GM12874 (cell line): ENCODE results near the gene ARRDC4.

Experiments used
- TF ChIP-seq, protein P1 (sequence below): IDR thresholded peaks from 2 replicates; pipeline ENCODE4 v1.5.1; 2011; ENCODE audit warnings: low read depth, mild to moderate bottlenecking, control low read depth, low read length, moderate library complexity; ENCODE audit not compliant: insufficient read depth

The ARRDC4 gene

DNA sequence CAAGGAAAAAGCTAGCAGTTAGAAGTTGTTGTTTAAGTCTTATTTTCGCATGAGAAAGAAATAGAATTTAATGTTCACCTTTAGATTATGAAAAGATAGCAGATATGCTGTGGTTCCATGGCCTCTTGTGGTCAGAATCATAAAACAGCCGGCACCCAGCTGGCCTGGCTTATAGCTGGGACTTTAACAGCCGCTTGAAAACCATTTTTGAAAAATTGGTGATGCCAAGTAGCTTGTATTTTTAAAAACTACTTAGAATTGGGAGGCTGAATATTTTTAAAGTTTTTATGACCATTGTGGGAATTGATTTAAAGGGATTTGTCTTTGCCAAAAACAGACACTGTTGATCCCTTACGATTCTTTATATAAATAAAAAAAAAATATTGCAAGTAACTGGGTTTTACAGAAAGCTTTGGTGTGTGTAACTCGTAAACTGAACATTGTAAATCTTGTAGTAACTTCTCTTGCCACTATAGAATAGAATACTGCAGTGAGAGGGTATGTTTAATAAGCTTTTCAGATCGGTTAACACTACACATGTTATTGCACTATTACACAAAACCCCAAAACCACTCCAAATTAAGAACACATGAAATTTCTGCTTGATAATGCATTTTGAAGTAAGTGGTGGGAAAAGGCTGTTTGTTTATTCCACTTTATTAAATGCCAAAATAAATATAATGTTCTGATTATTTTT is 6.6 kb downstream of the ARRDC4 start:
- TF ChIP-seq, protein P1, sequence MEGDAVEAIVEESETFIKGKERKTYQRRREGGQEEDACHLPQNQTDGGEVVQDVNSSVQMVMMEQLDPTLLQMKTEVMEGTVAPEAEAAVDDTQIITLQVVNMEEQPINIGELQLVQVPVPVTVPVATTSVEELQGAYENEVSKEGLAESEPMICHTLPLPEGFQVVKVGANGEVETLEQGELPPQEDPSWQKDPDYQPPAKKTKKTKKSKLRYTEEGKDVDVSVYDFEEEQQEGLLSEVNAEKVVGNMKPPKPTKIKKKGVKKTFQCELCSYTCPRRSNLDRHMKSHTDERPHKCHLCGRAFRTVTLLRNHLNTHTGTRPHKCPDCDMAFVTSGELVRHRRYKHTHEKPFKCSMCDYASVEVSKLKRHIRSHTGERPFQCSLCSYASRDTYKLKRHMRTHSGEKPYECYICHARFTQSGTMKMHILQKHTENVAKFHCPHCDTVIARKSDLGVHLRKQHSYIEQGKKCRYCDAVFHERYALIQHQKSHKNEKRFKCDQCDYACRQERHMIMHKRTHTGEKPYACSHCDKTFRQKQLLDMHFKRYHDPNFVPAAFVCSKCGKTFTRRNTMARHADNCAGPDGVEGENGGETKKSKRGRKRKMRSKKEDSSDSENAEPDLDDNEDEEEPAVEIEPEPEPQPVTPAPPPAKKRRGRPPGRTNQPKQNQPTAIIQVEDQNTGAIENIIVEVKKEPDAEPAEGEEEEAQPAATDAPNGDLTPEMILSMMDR: no peak

DNA sequence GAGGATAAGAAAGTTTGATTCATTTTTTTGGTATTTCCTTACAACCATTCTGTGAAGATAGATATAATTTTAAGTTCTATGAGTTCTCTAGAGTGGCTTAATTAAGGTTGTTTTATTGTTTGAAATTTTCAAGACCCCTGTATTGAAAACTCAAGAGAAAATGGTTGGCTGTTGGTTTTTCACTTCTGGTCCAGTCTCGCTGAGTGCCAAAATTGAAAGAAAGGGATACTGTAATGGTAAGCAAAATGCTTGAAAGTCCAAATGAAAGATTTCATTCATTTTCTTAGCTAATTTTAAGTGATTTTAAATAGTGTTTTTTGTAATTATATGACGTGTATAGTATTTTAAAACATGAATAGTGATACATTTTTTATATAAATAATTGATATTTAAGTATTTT is 7.4 kb downstream of the ARRDC4 start:
- TF ChIP-seq, protein P1: no peak

DNA sequence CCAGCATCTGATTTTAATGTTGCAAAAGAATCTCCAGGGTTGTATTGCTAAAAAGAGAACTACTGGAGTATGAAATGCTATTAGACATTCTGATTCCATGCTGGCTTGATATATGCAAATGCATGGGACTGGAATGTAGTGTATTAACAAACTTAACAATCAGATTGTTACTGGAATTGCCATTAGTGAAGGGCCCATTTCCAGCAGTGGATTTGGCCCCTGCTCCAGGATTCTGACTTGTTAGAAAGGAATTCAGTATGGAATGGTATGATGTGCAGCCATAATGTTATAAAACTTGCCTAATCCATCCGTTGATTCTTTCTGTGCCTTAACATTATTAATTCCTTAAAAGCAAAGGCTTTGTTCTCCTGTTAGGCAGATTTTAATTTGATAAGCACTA is 7.9 kb downstream of the ARRDC4 start:
- TF ChIP-seq, protein P1: no peak

DNA sequence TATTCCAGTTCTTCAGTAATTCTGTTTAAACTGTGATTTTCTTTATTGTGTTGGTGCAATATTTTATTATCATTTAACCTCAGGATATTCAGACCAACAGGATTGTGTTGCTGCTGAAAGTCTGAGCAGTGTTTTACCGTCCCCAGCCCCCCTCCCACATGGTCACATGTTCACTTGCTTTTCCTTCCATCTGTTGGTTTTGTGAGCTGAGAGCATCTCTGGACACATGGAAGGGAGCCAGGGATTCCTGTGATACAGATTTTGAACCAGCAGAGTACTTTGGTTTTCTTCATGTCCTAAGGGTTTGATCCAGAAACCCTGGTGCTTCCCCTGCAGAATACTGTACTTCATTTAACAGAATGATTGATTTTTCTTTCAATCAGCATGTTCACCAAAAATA is 11.9 kb downstream of the ARRDC4 start:
- TF ChIP-seq, protein P1: no peak

DNA sequence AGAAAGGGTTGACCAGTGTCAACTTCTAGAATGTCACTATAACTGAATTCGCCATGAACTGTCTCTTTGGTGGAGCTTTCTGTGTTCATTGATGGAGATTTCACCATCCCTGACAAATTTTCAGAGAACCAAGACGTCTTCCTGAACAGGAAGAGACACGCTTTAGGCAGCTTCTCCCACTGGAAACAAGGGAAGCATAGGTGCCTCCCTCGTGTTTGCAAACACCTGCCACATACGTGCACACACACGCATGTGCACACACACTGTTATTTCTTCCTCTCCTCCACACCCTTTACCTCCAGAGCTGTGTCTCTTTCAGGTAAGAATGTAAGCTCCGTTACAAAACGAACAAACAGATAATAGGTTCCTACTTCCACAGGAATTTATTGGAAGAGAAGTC is 15.6 kb downstream of the ARRDC4 start:
- TF ChIP-seq, protein P1: no peak

DNA sequence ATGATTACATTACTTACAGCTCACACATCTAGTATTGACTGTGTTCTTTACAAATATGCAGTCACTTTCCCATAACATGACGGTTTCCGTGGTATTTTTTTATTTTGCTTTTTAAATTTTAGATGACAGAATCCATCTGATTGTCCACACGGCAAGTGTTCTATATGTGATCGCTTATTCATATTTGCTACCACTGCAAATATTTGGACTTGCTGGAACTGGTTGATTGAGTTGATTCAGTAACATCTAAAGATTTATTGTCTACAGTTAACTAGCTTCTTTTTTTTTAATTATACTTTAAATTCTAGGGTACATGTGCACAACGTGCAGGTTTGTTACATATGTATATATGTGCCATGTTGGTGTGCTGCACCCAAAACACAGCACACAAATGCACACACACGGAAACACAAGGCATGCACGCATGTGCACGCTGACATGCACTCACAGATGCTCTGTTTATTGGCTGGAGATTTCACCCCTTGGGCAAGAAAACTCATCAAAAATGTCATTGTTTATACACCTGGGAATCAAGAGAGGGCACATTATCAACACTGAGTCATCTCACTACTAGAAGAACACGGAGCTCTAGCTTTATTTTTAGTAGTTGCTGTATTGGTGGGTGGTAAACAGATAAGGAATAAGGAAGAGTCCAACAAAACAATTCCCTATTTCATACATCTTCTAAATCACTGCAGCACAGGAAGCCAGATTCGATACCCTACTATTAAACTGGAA is 16.4 kb downstream of the ARRDC4 start:
- TF ChIP-seq, protein P1: no peak

DNA sequence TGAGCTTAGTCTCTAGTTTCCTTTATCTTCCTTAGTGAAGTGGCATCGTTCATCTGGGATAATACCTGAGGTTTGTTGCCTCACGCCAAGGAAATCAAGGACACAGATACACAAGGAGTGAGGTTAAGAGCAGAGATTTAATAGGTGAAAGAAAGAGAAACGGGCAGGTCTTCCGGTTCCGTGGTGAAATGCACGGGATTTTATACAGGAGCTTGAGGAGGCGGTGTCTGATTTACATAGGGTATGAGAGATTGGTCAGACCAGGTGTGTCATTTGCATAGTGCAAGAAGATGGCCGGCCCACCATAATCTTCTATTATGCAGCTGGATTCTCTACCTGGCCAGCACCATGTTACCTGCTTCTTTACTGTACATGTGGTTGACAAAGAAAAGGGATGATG is 17.2 kb downstream of the ARRDC4 start:
- TF ChIP-seq, protein P1: no peak
